ENCODE measurements around the gene POC1B.

The POC1B gene

DNA sequence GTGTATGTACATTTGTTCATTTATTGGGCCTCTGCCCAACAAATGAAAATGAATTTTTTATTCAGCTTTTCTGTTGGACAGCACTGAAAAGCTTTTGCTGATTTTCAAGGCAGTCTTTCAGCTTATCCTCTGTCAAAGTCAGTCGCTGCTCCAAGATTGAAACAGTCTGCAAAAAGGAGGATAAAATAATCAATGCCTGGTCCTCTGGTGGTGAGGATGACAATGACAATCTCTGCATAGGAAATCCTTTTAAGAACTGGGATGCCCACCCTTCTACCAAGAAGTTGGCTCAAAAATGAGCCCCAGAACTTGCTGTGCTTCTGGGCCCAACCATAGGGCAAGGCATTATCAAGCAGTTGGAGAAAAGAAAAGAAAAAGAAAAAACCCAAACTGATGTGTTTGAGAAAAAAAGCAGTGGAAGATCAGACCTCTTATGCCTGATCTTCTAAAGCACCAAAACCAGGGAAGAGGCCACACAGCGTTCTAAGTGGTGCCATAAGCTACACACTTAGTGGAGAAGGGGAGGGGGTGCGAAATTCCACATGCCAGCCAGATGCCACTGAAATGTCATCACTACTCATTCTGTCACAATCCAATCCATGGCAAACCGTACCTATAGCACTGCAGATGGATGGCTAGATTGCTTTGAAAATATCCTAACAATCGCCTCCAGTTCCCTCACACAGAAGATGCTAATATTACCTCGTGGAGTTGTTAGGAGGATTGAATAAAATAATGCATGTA is 104.6 kb downstream of the POC1B start:
- no peak for DNase-seq (ENCODE audit: low read depth in 2 of 2)

GRCh38 chr12:89418228-89418910 is 107.5 kb downstream of the POC1B start:
- no peak for DNase-seq (ENCODE audit: low read depth in 2 of 2)

- DNase-seq (ENCODE audit: low read depth in 2 of 2): no peak
These were observed 108.4 kb downstream of the POC1B start for GRCh38 chr12:89417246-89417977.

DNA sequence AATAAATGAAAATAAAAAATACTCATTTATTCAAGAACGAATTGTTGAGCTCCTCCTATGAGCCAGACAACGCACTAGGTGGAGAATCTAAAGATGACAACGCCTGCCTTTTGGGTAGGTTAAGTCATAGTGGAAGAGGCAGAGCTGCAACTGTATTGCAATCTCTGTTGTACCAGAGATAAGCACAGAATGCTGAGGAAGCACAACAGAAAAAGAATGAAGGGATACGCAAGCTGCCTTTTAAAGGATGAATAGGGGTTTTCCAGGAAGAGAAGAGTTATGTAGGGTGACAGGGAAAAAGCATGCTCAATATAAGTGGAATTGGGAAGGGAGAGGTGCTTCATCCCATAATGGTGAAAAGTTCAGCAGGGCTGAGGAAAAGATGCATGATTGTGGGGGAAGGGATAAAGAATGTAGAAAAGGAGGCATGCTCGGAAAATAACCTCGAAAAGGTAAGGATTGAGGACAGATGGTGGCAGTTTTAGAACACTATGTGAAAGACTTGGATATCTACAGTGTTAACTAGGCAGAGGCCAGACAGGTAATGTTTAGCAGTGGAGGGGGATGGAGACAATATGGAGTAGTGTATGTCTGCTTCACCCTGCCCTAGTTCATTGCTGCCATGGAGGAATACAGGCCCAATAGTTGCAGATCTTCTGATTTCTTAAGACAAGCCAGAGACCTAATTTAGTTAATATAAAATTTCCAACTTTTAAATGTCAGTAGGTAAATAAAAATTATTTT is 109.6 kb downstream of the POC1B start:
- DNase-seq (ENCODE audit: low read depth in 2 of 2): no peak

DNA sequence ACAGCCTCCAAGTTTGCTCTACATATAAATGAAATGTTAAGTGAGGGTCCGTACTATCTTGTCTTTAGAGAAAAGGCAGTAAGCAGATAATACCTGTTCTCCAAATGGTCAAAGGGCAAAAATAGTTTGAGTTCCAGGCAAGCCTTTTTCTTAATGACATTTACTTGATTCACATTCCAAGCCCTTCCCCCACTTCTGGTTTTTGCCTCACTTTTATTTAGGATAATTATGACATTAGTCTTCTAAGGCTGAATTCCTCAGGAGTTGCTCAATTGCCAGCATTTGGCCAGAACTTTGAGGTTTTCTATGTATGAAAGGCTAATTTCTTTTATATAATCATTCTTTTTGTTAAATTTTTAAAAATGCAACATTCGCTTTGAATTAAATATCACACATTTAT is 111.0 kb downstream of the POC1B start:
- no peak for DNase-seq (ENCODE audit: low read depth in 2 of 2)

DNA sequence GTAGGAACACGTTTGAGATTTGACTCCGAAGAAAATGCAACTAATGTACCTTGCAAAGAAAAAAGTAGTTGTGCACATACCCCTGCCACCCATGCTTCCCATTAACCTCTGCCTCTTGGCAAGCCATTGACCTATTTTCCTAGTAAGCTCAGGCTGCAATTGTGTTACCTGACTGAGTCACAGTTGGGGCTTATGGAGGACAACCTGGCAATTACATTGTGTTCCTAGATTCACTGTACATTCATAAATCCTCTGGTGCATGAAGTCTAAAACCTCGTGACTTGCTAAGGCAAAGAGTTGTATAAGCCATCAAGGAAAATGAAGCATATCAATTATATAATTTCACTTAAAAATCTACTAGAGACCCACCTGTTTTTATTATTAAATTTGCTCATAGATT is 111.5 kb downstream of the POC1B start:
- DNase-seq (ENCODE audit: low read depth in 2 of 2): no peak

DNA sequence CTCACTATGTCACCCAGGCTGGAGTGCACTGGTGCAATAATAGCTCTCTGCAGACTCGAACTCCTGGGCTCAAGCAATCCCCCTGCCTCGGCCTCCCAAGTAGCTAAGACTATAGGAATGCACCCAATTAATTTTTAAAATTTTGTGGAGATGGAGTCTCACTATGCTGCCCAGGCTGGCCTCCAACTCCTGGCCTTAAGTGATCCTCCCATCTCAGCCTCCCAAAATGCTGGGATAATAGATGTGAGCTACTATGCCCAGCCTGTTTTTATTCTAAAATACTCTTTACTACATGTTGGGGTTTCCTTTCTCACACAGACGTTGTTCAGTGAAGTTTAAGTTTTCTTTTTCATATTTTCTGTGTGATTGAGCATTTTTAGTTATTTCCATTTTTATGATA is 112.6 kb downstream of the POC1B start:
- no peak for DNase-seq (ENCODE audit: low read depth in 2 of 2)

DNA sequence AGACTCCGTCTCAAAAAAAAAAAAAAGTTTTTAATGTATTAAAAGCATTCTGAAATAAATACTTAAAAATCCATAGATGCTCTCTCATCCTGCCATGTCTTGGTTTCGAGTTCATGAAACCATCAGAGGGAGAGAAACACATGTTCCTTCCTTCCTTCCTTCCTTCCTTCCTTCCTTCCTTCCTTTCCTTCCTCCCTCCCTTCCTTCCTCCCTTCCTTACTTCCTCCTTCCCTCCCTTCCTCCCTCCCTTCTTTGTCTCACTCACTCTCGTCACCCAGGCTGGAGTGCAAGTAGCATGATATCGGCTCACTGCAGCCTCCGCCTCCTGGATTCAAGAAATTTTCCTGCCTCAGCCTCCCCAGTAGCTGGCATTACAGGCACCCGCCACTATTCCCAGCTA is 113.2 kb downstream of the POC1B start:
- DNase-seq (ENCODE audit: low read depth in 2 of 2): no peak

DNA sequence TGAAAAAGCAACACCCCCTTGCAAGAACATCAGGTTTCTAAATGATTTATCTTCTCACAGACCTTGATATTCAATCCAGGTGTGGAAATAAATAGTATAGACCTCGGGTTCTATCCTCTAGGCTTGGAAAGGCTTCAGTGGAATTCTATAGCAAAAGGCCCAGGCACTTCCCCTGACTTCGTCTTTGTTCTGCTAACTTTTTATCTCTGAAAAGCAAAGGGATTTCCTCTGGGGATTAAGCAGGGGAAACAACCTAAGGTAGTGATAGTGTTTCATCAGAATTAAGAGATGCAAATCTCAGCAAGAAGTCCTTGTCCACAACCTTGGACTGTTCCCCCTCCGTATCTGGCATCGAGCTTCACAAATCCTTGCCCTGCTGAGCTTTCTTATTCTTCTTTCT is 114.0 kb downstream of the POC1B start:
- no peak for DNase-seq (ENCODE audit: low read depth in 2 of 2)

GRCh38 chr12:89411234-89411633 is 114.6 kb downstream of the POC1B start:
- DNase-seq (ENCODE audit: low read depth in 2 of 2): no peak

DNA sequence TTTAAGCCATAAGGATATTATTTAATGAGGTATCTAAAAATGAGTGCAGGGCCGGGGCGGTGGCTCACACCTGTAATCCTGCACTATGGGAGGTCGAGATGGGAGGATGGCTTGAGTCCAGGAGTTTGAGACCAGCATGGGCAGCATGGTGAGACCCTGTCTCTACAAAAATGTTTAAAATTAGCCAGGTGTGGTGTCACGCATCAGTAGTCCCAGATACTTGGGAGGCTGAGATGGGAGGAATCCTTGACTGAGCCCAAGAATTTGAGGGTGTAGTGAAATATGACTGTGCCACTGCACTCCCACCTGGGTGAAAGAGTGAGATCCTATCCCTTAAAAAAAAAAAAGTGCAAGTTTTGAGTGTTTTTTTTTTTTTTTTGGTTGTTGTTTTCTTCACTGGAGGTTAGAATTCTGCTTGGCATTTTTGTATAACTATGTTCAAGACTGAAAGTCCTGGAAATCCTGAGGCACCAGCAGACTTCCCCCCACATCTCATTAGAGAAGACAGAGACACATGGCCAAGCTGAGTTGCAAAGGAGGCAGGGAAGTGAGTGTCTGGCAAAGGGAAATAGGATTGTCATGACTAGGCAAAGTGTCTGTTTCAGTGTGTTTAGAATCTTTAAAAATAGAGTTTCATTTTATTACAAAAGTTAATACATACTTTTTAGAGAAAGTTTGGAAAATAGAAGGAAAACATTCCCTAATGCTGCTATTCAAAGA is 120.1 kb downstream of the POC1B start:
- DNase-seq (ENCODE audit: low read depth in 2 of 2): no peak

DNA sequence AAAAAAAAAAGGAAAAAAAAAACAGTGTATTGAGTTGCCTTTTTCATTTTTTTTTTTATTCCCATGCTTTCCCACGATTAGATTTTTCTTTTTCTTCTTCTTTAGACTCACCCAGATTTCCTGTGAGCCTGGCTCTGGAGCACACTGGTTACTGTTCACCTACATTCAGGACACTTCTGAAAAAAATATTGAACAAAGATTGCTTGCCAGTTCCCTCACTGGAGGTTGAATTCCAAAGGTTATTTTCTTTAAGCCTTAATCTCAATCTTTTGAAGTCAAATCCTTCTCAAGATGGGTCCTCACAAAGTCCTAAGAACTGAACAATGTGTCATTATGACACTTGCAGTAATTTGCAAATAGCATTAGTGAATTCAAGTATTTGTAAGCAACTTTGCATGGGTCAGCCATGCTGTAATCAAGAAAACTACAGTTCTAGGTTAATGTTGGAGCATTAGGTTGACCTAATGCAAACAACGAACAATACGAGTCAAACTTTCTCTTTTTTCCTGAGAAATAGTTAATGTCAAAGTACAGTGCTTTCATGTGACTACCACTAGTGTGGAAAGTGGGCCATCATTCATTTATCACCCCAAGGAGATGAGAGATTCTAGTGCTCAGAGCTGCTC is 124.3 kb downstream of the POC1B start:
- no peak for DNase-seq (ENCODE audit: low read depth in 2 of 2)

DNA sequence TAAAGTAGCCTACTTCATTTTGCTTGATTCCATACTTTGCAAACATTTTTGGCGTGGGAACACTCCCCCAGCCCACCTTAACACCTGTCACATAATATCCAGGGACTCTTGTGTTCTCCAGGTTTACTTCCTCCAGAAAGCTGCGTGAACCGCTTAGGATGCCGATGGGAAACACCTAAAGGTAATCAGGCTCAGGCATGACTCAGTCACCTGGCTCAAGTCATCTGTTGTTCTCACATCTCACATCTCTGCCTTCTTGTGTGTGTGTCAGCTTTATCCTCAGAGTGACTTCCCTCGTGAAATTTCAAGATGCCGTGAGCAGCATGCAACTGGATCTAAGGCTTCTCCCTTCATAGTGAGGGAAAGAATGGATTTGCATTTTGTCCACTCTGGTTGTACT is 125.4 kb downstream of the POC1B start:
- DNase-seq (ENCODE audit: low read depth in 2 of 2): no peak

DNA sequence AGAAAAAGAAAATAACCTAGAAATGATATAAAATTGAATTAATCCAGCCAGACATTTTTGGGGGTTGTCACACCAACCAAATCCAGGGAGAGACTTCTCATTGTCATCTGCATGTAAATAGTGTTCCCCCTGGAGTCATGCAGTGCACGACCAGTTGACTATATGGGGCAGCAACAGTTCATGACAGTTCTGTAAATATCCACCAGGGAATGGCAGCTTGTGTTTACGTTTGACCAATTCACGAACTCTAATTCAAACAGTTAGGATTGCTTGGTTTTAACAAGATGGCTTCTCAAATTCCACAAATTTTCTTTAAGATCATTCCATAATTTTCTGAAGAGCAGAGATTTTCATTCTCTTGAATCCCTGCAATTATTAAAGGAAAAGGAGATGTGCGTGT is 130.1 kb downstream of the POC1B start:
- DNase-seq (ENCODE audit: low read depth in 2 of 2): no peak

DNA sequence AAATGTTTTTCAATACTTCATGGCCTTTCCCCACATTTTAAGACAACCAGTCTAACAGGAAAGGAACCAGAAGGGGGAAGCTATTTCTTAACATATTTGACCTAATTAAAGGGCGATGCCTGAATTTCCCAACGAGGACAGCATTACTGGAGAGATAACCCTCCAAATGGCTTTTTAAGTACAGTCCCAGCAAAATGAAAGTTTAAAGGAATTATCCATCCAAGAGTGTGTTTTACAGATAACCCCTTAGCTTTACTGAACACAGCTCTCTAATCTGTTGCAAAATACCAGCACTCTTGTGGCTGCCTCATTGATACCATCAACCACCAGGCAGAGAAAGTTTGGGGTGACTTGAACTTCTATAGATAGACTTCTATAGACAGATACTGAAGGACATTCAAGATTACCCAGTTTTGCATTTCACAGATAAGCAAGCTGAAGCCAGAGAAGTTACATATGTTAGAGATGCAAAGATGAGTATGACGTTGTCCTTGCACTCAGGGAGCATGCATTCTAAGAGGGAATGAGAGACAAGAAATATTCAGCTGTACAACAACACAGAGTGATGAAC is 132.2 kb downstream of the POC1B start:
- DNase-seq (ENCODE audit: low read depth in 2 of 2): no peak

GRCh38 chr12:89392391-89392790 is 133.5 kb downstream of the POC1B start:
- DNase-seq (ENCODE audit: low read depth in 2 of 2): no peak

- no peak for DNase-seq (ENCODE audit: low read depth in 2 of 2)
These were observed 134.0 kb downstream of the POC1B start for GRCh38 chr12:89391726-89392336.

DNA sequence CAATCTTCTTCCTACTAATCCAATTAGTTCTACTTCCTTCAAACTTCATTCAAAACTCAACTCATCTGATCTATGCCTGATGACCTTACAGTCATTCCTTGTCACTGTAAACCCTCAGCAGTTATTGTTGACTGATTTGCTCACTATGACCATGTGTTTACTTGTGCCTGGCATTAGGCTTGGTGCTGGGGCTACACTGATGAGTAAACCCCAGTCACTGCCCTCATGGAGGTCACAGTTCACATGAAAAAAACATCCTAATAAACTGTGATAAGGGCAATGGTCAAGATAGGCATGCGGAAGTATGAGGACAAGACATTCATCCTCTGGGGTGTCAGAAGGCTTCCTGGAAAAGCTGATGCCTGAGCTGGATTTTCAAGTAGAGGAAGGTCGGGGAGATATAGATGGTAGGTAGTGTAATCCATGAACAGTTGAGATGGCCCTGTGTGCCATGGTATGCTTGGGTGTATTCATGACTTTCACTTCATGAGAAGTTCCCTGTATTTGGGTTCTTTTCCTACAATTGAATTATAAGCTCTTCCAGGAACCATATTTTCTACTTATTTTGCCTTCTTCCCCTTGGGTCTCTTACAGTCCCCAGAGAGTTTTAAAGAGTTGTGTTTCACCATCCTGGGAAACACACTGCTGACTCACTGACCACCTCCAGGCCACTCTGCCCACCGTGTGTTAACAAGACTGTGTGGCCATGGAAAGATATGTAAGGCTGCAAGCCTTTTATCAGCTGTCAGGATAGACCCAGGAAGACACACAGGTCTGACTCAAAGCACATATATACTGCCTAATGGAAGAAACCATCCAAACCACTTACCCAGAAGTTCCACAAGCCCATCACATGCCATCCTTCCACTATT is 134.8 kb downstream of the POC1B start:
- DNase-seq (ENCODE audit: low read depth in 2 of 2): peak; percentile 7 to 15
